ENCODE results near the gene ARHGAP9.
"Not testable (repeated sequence)": the region's sequence is repeated elsewhere in the genome, so short reads cannot be mapped to it uniquely, and the experiment has no call there.

The ARHGAP9 gene

GRCh38 chr12:57450057-57450456 is 29.6 kb downstream of the ARHGAP9 start:
- DNase-seq (ENCODE audit: low read depth): no peak
- no peak overlapping the region for H3K4me3 ChIP-seq (ENCODE audit: low read depth, low read length)

GRCh38 chr12:57449375-57449774 is 30.3 kb downstream of the ARHGAP9 start:
- DNase-seq (ENCODE audit: low read depth): no peak
- H3K4me3 ChIP-seq (ENCODE audit: low read depth, low read length): no peak overlapping the region

GRCh38 chr12:57448669-57449068 is 31.0 kb downstream of the ARHGAP9 start:
- no peak for DNase-seq (ENCODE audit: low read depth)
- H3K4me3 ChIP-seq (ENCODE audit: low read depth, low read length): no peak overlapping the region

- H3K4me3 ChIP-seq (ENCODE audit: low read depth, low read length): no peak overlapping the region
- DNase-seq (ENCODE audit: low read depth): no peak
Measured at GRCh38 chr12:57446292-57446960, 33.2 kb downstream of the ARHGAP9 start.

GRCh38 chr12:57444744-57445143 is 34.9 kb downstream of the ARHGAP9 start:
- no peak overlapping the region for H3K4me3 ChIP-seq (ENCODE audit: low read depth, low read length)
- no peak for DNase-seq (ENCODE audit: low read depth)

GRCh38 chr12:57444337-57444736 is 35.3 kb downstream of the ARHGAP9 start:
- not testable (repeated sequence) for DNase-seq (ENCODE audit: low read depth); H3K4me3 ChIP-seq (ENCODE audit: low read depth, low read length)

- DNase-seq (ENCODE audit: low read depth): no peak
- H3K4me3 ChIP-seq (ENCODE audit: low read depth, low read length): no peak overlapping the region
Measured at GRCh38 chr12:57441846-57442427, 37.7 kb downstream of the ARHGAP9 start.

- H3K4me3 ChIP-seq (ENCODE audit: low read depth, low read length); DNase-seq (ENCODE audit: low read depth): not testable (repeated sequence)
Measured at GRCh38 chr12:57441393-57441792, 38.3 kb downstream of the ARHGAP9 start.

- H3K4me3 ChIP-seq (ENCODE audit: low read depth, low read length): no peak overlapping the region
Measured at GRCh38 chr12:57439762-57440266, 39.9 kb downstream of the ARHGAP9 start.

GRCh38 chr12:57438400-57438799 is 41.3 kb downstream of the ARHGAP9 start:
- H3K4me3 ChIP-seq (ENCODE audit: low read depth, low read length): no peak overlapping the region
- DNase-seq (ENCODE audit: low read depth): no peak

More at GRCh38 chr12:57439762-57440266, 39.9 kb downstream of the ARHGAP9 start:
- no peak for DNase-seq (ENCODE audit: low read depth)

- no peak for DNase-seq (ENCODE audit: low read depth)
- H3K4me3 ChIP-seq (ENCODE audit: low read depth, low read length): no peak overlapping the region
Measured at GRCh38 chr12:57435293-57435692, 44.4 kb downstream of the ARHGAP9 start.

- H3K4me3 ChIP-seq (ENCODE audit: low read depth, low read length): no peak within 1 kb of the TSS
- no peak for DNase-seq (ENCODE audit: low read depth)
Measured at GRCh38 chr12:57434517-57435223, 45.0 kb downstream of the ARHGAP9 start, which contains the start of gene INHBC. Gene INHBC, plus strand, starts transcription at chr12:57434784. Its CDS starts 103 bp downstream, at chr12:57434887.

GRCh38 chr12:57433370-57433769 is 46.3 kb downstream of the ARHGAP9 start:
- H3K4me3 ChIP-seq (ENCODE audit: low read depth, low read length): no peak overlapping the region
- no peak for DNase-seq (ENCODE audit: low read depth)

- no peak overlapping the region for H3K4me3 ChIP-seq (ENCODE audit: low read depth, low read length)
Measured at GRCh38 chr12:57431654-57432188, 47.9 kb downstream of the ARHGAP9 start.

GRCh38 chr12:57430931-57431566 is 48.6 kb downstream of the ARHGAP9 start, which contains the start of gene R3HDM2:
Gene R3HDM2, minus strand, starts transcription at chr12:57431043. Its CDS starts 120,615 bp downstream, at chr12:57310428.
- H3K4me3 ChIP-seq (ENCODE audit: low read depth, low read length): peak within 1 kb of the TSS; percentile 54
- DNase-seq (ENCODE audit: low read depth): peak; percentile 88

More at GRCh38 chr12:57431654-57432188, 47.9 kb downstream of the ARHGAP9 start:
- DNase-seq (ENCODE audit: low read depth): no peak

- DNase-seq (ENCODE audit: low read depth): no peak
- H3K4me3 ChIP-seq (ENCODE audit: low read depth, low read length): peak overlapping the region; percentile 54
Measured at GRCh38 chr12:57430112-57430930, 49.3 kb downstream of the ARHGAP9 start.

GRCh38 chr12:57429473-57430111 is 50.1 kb downstream of the ARHGAP9 start:
- DNase-seq (ENCODE audit: low read depth): no peak
- H3K4me3 ChIP-seq (ENCODE audit: low read depth, low read length): peak overlapping the region; percentile 54

- DNase-seq (ENCODE audit: low read depth): no peak
- H3K4me3 ChIP-seq (ENCODE audit: low read depth, low read length): no peak overlapping the region
Measured at GRCh38 chr12:57428965-57429364, 50.7 kb downstream of the ARHGAP9 start.

All from skeletal muscle cell (primary cell).